HepG2 (cell line): Measurements from ENCODE around the gene ENC1. TPM values are rescaled to one million over a fixed set of nuclear protein-coding genes. Genes with fewer than 3 reads are reported as not detected.

Experiments
- ASH2L ChIP-seq: fragments of 300-600, 200-600 bp; sonication (generic); IDR thresholded peaks from 2 replicates; pipeline ENCODE4 v1.7.0; 2017; ENCODE audit warnings: low read depth, mild to moderate bottlenecking, moderate library complexity, mixed read lengths, low read length; ENCODE audit not compliant: insufficient read length
- ATF2 ChIP-seq: sonication (generic); formaldehyde crosslinking; IDR thresholded peaks from 2 replicates; pipeline ENCODE4 v1.4.0; 2020; ENCODE audit warnings: missing genetic modification reagents
- CEBPB ChIP-seq: IDR thresholded peaks from 2 replicates; pipeline ENCODE4 v1.6.1; 2011; ENCODE audit warnings: low read depth, low read length, improper control_type of control experiment, borderline replicate concordance
- CEBPG ChIP-seq: IDR thresholded peaks from 2 replicates; pipeline ENCODE4 v1.6.1; 2016
- CEBPZ ChIP-seq: IDR thresholded peaks from 2 replicates; pipeline ENCODE4 v1.6.1; 2012; ENCODE audit warnings: low read length, improper control_type of control experiment
- CHD4 ChIP-seq: fragments of 200-600 bp; sonication (generic); IDR thresholded peaks from 2 replicates; pipeline ENCODE4 v1.7.0; 2017; ENCODE audit warnings: mild to moderate bottlenecking, low read length, borderline replicate concordance
- ELF4 ChIP-seq: sonication (generic); formaldehyde crosslinking; IDR thresholded peaks from 2 replicates; pipeline ENCODE4 v1.5.0; 2020; ENCODE audit warnings: missing genetic modification reagents, mild to moderate bottlenecking, moderate library complexity, borderline replicate concordance
- MTF2 ChIP-seq: sonication (generic); formaldehyde crosslinking; IDR thresholded peaks from 2 replicates; pipeline ENCODE4 v1.5.0; 2020; ENCODE audit warnings: missing genetic modification reagents, borderline replicate concordance
- MYNN ChIP-seq: sonication (generic); formaldehyde crosslinking; IDR thresholded peaks from 2 replicates; pipeline ENCODE4 v1.4.0; 2020; ENCODE audit warnings: mild to moderate bottlenecking, low read depth, missing genetic modification reagents
- RARG ChIP-seq: sonication (generic); formaldehyde crosslinking; IDR thresholded peaks from 2 replicates; pipeline ENCODE4 v1.4.0; 2020; ENCODE audit warnings: low read depth, mild to moderate bottlenecking, missing genetic modification reagents
- SKI ChIP-seq: fragments of 450-650 bp; IDR thresholded peaks from one replicate; pipeline ENCODE4 v1.6.1; 2018; ENCODE audit warnings: mild to moderate bottlenecking; ENCODE audit not compliant: partially characterized antibody
- TCF12 ChIP-seq, 2 experiments: fragments of 450-650 bp in 1 of 2; sonication (generic) in 1 of 2; formaldehyde crosslinking in 1 of 2; IDR thresholded peaks; 2 replicates each; pipeline versions ENCODE4 v1.6.1 to v1.8.0; 2017 to 2022; ENCODE audit warnings: antibody characterized with exemption in 1 of 2, mild to moderate bottlenecking in 1 of 2, missing genetic modification reagents in 1 of 2, moderate library complexity in 1 of 2
- ZNF143 ChIP-seq: sonication (generic); formaldehyde crosslinking; IDR thresholded peaks from 2 replicates; pipeline ENCODE4 v1.4.0; 2020; ENCODE audit warnings: missing genetic modification reagents
- ZNF335 ChIP-seq: sonication (generic); formaldehyde crosslinking; IDR thresholded peaks from 2 replicates; pipeline ENCODE4 v1.4.0; 2020; ENCODE audit warnings: missing genetic modification reagents
- ZNF431 ChIP-seq: sonication (generic); formaldehyde crosslinking; IDR thresholded peaks from 2 replicates; pipeline ENCODE4 v1.9.0; 2022; ENCODE audit warnings: missing genetic modification reagents, low read depth, mild to moderate bottlenecking, borderline replicate concordance
- ZNF556 ChIP-seq: sonication (generic); formaldehyde crosslinking; IDR thresholded peaks from 2 replicates; pipeline ENCODE4 v1.4.0; 2020; ENCODE audit warnings: mild to moderate bottlenecking, missing genetic modification reagents, borderline replicate concordance
- ZNF569 ChIP-seq: sonication (generic); formaldehyde crosslinking; IDR thresholded peaks from 2 replicates; pipeline ENCODE4 v1.5.0; 2020; ENCODE audit warnings: mild to moderate bottlenecking, missing genetic modification reagents, moderate library complexity, borderline replicate concordance
- ZNF839 ChIP-seq: sonication (generic); formaldehyde crosslinking; IDR thresholded peaks from 2 replicates; pipeline ENCODE4 v1.4.0; 2020; ENCODE audit warnings: missing genetic modification reagents, mild to moderate bottlenecking, borderline replicate concordance
- polyA plus RNA-seq, 8 experiments: library from polyadenylated mRNA; depleted of rRNA in 3 of 8; stranded (reverse) in 7 of 8; unstranded in 1 of 8; fragments of >200 nt; fragmentation: Illumina TruSeq in 4 of 8; extraction: Trizol in 4 of 8; gene quantifications; 2 replicates each; pipeline versions ENCODE4 v1.2.1 to v1.2.3, GENCODE V29; 2011 to 2016; ENCODE audit warnings: low read depth in 4 of 8, missing spikeins in 1 of 8, mixed read lengths in 1 of 8; ENCODE audit not compliant: insufficient read depth in 1 of 8
- total RNA-seq, 5 experiments: library from RNA; depleted of rRNA; stranded (reverse); fragments of >200 nt; fragmentation: Illumina TruSeq; extraction: Trizol; gene quantifications; 2 replicates each; pipeline ENCODE4 v1.2.3, GENCODE V29; 2016; ENCODE audit warnings: low read depth in 1 of 5
- TF ChIP-seq, protein P1 (sequence below): sonication (generic); formaldehyde crosslinking; IDR thresholded peaks from 2 replicates; pipeline ENCODE4 v1.5.1; 2020; ENCODE audit warnings: mild to moderate bottlenecking, missing genetic modification reagents, moderate library complexity
- TF ChIP-seq, protein P2 (sequence below): sonication (generic); formaldehyde crosslinking; IDR thresholded peaks from 2 replicates; pipeline ENCODE4 v1.8.0; 2022; ENCODE audit warnings: mild to moderate bottlenecking, missing genetic modification reagents; ENCODE audit not compliant: insufficient replicate concordance

The ENC1 gene
- total and polyA plus RNA-seq, 2 of the 13 experiments (the other 11 are each of a cell fraction or from before 2014, with no cell fraction given): 63.8 to 64.4 TPM

DNA sequence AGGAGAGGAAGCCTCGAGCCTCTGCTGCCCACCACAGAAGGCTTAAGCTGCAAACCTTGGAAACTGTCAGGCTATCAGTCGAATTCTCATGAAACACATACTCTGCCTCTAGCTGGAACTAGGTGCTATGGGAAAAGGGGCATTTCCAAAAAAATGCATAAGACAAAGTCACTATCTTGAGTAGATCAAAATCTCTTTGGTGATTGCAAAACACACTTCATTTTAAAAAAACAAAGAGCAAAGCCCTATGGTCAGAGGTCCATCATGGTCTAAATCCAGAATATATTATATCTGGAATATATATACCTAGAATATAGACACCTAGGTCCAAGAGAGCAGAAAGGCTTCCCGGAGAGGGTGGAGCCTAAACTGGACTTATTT, 59.8 kb downstream of the ENC1 start (continued):
- no peak for TF ChIP-seq ELF4 (CRISPR knock-in tag)
- TF ChIP-seq ZNF569 (CRISPR knock-in tag): no peak
- TF ChIP-seq ZNF431 (CRISPR knock-in tag): no peak
- 0 out of 2 replicates have a peak, but pooled peaks have one; percentile 2 for TF ChIP-seq CEBPB
- no peak for TF ChIP-seq MYNN
- TF ChIP-seq ATF2 (CRISPR knock-in tag): no peak
- no peak for TF ChIP-seq TCF12 (IDR thresholded peaks at IDR 0.05)
- no peak for TF ChIP-seq TCF12 (CRISPR knock-in tag; IDR thresholded peaks at IDR 0.05)
- peak; percentile 64; the same call in 1 of the 2 replicates for TF ChIP-seq CHD4
- TF ChIP-seq, protein P1, sequence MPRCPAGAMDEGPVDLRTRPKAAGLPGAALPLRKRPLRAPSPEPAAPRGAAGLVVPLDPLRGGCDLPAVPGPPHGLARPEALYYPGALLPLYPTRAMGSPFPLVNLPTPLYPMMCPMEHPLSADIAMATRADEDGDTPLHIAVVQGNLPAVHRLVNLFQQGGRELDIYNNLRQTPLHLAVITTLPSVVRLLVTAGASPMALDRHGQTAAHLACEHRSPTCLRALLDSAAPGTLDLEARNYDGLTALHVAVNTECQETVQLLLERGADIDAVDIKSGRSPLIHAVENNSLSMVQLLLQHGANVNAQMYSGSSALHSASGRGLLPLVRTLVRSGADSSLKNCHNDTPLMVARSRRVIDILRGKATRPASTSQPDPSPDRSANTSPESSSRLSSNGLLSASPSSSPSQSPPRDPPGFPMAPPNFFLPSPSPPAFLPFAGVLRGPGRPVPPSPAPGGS (CRISPR knock-in tag): no peak
- no peak for TF ChIP-seq CEBPZ
- TF ChIP-seq, protein P2, sequence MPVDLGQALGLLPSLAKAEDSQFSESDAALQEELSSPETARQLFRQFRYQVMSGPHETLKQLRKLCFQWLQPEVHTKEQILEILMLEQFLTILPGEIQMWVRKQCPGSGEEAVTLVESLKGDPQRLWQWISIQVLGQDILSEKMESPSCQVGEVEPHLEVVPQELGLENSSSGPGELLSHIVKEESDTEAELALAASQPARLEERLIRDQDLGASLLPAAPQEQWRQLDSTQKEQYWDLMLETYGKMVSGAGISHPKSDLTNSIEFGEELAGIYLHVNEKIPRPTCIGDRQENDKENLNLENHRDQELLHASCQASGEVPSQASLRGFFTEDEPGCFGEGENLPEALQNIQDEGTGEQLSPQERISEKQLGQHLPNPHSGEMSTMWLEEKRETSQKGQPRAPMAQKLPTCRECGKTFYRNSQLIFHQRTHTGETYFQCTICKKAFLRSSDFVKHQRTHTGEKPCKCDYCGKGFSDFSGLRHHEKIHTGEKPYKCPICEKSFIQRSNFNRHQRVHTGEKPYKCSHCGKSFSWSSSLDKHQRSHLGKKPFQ (CRISPR knock-in tag): peak; percentile 13
- TF ChIP-seq MTF2 (CRISPR knock-in tag): no peak
- TF ChIP-seq SKI: no peak
- no peak for TF ChIP-seq ZNF839
- 0 out of 2 replicates have a peak, but pooled peaks have one; percentile 32 for TF ChIP-seq RARG (CRISPR knock-in tag)
- TF ChIP-seq ASH2L: peak; percentile 63
- 0 out of 2 replicates have a peak, but pooled peaks have one; percentile 6 for TF ChIP-seq ZNF143 (CRISPR knock-in tag)
- 0 out of 2 replicates have a peak, but pooled peaks have one; percentile 0 for TF ChIP-seq ZNF556 (CRISPR knock-in tag)
- TF ChIP-seq ZNF335 (CRISPR knock-in tag): 0 out of 2 replicates have a peak, but pooled peaks have one; percentile 16
- no peak; the same call in 1 of the 2 replicates for TF ChIP-seq CEBPG (CRISPR knock-in tag)
